GM13977 (cell line): Measurements from ENCODE around the gene C8A.

Experiments used
- DNase-seq: peaks from one replicate; pipeline ENCODE4 v3.0.0; 2012; ENCODE audit warnings: low spot score
- in situ Hi-C: fragments of 300-500 bp; cut with MboI; formaldehyde crosslinking; loops from one replicate; pipeline ENCODE4 v1.12.0; 2022; ENCODE audit warnings: low sequenced_read_pairs, low pct_unique_long_range_greater_than_20kb, mixed read lengths, inconsistent platforms; ENCODE audit not compliant: unreplicated experiment
- TF ChIP-seq, protein P1 (sequence below): IDR thresholded peaks from 2 replicates; pipeline ENCODE4 v1.5.1; 2012; ENCODE audit warnings: mild to moderate bottlenecking, control low read depth; ENCODE audit not compliant: insufficient read depth; ENCODE audit errors: extremely low read depth, missing control alignments

Gene C8A

DNA sequence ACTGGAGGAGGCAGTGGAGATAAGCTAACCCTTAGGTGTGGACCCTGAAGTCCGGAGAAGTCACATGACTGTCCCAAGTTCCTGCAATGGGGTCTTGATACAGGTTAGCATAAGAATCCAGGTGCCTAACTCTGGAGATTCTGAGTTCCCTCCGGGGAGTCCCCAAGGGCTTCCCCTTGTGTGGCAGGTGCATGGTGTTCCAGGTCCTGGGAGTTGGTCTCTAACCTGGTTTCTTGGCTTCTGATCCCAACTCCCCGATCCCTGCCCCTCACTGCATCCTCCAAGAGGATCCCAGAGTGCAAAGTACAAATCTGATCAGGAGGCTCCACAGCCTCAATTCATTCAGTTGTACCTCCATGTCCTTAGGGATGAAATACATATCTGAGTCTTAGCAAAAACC, 9.3 kb upstream of the C8A start:
- TF ChIP-seq, protein P1, sequence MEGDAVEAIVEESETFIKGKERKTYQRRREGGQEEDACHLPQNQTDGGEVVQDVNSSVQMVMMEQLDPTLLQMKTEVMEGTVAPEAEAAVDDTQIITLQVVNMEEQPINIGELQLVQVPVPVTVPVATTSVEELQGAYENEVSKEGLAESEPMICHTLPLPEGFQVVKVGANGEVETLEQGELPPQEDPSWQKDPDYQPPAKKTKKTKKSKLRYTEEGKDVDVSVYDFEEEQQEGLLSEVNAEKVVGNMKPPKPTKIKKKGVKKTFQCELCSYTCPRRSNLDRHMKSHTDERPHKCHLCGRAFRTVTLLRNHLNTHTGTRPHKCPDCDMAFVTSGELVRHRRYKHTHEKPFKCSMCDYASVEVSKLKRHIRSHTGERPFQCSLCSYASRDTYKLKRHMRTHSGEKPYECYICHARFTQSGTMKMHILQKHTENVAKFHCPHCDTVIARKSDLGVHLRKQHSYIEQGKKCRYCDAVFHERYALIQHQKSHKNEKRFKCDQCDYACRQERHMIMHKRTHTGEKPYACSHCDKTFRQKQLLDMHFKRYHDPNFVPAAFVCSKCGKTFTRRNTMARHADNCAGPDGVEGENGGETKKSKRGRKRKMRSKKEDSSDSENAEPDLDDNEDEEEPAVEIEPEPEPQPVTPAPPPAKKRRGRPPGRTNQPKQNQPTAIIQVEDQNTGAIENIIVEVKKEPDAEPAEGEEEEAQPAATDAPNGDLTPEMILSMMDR, result no peak
- no peak for DNase-seq
- in situ Hi-C loops, result loop anchor here (25.0 kb wide), 1 partner anchor 1192 kb away; no protein-coding TSS in a partner anchor

DNA sequence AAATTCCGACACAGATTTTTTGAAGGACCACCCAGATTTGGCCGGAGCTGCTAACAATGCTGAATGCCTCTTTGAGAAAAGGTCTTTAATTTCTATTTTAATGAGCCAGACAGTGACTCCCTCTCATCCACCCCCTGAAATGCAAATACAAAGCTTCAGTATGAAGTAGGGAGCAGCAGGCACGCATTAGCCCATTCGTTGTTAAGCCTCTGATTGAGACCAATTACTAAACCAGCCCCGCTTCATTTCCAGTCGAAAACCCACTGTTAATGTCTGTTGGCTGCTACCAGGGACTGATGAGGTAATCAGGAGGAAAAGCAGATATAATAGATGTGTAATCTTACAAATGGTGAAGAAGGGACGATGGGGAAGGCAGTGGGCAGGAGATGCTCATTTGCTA, 4.8 kb upstream of the C8A start:
- in situ Hi-C loops, result loop anchor here (25.0 kb wide), 1 partner anchor 1188 kb away; no protein-coding TSS in a partner anchor
- TF ChIP-seq, protein P1, result no peak
- no peak for DNase-seq

DNA sequence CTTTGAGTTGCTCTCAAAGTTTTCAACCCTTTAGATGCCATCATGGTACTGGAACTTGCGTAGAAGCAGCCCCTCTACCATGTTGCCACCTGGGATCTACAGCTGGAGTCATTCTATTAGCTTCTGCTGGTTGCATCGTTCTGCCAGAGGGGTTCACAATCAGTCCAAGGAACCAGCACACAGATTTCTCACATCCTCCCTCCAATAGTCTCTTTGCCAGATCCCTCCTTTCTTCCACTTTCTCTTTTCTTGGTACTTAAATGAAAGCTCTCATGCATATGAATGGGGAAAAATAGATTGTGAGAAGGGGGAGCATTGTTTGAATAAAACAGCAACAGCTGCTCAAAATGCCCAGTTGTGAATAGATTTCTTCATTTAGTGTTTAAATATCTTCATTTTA, 4.2 kb upstream of the C8A start:
- in situ Hi-C loops, result no loop called here
- DNase-seq, result no peak
- TF ChIP-seq, protein P1, result no peak

DNA sequence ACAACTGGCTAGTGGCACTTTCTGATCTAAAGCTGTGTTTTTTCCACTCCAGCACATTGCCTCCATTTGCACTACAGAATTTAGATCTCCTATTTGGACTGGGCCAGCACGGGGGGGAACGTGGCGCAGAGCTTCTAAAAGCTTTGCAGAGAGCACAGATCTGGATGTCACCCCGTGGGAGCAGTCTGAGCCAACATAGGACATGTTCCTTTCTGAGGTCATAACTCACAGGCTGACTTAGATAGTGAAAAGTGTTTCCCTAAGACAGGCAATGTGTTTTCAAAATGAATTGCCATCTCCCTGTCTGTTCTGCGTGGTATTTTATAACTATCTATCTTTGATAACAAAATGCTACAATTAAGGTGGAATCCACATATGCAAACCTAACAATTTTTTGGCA, 3.7 kb upstream of the C8A start:
- TF ChIP-seq, protein P1, result no peak
- DNase-seq, result no peak
- in situ Hi-C loops, result no loop called here

DNA sequence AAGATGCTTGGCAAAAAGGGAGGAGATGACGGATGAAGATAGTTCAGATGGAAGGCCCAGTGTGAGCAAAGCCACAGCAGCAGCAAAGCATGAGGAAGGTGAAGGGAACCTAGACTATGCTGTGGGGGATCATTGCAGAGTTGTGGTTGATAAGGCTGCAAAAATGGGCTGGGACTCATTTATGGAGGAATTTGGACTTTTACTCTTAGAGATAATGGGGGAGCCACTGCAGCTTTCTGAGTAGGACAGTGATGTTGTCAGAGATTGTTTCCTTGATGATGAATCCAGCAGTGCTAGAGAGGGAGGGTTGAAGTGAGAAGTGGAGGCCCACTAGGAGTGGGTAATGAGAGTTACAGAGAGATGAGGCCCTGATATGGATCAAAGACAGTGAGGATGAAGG, 2.1 kb upstream of the C8A start:
- TF ChIP-seq, protein P1, result no peak
- in situ Hi-C loops, result no loop called here

DNA sequence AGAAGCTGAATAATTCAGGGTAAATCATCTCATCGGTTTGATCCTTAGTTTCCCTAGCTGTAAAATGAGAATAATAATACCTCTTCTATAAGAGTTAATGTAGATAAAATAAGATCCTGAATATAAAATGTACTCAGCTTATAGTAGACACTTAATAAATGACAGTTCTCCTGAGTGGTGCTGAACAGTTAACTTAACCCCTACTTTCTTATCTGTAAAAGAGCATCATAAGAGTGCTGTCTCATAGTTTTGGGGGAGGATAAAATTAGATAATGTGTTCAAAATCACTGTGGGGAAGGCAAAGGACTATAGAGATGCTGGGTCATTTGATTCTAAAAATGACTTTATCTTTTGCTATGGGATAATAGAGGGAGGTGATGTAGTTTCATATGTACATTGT, 593 bp downstream of the C8A start:
- in situ Hi-C loops, result no loop called here
- TF ChIP-seq, protein P1, result no peak
- DNase-seq, result no peak

More for the DNA sequence above, 2.1 kb upstream of the C8A start:
- DNase-seq, result no peak

DNA sequence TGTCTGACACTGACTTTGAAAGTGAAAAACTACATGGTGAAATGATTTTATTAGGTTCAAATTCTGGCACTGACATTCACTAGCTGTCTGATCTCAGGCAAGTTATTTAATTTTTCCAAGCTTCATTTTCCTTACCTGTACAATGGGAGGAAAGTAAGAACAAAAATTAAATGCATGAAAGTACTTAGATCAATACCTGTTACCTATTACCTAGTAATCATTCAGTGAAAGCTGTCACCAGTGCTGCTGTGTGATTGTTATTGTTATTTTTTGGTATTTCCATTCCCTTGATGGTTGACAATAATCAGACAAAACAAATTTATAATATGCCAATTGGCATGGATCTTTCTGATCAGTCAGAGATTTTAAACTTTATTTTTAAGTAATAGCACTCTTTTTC, 1.6 kb downstream of the C8A start:
- DNase-seq, result no peak
- in situ Hi-C loops, result no loop called here
- TF ChIP-seq, protein P1, result no peak
